Right lobe of liver (tissue), 4 donors: Measurements from ENCODE around the gene CFC1.
"Not testable (repeated sequence)": the region's sequence is repeated elsewhere in the genome, so short reads cannot be mapped to it uniquely, and the experiment has no call there.

Experiments
- CTCF ChIP-seq, 4 donors: fragments of 200-600 bp in 3 of 4; fragments of 450-650 bp in 1 of 4; IDR thresholded peaks; one replicate each; pipeline versions ENCODE4 v1.5.1 to v1.8.0; 2016 to 2022; ENCODE audit warnings: antibody characterized with exemption in 4 of 4, mild to moderate bottlenecking in 2 of 4
- POLR2A ChIP-seq: fragments of 450-650 bp; IDR thresholded peaks from one replicate; pipeline ENCODE4 v1.6.1; 2017; ENCODE audit warnings: antibody characterized with exemption, mild to moderate bottlenecking
- donor health status: DM: no; HTN: no; CAD: no.
- donor health status: DM: no; HTN: no; CAD: no.
- donor health status: DM: no; HTN: yes; CAD: no.

GRCh38 chr2:130592791-130593414, 6.5 kb downstream of the CFC1 start:
- TF ChIP-seq POLR2A; CTCF (IDR thresholded peaks at IDR 0.05): not testable (repeated sequence)
